CD4-positive, alpha-beta T cell treated with Interleukin-17A for 1 hour (primary cell): ENCODE data around the gene GFI1B.
"Not testable (repeated sequence)": the region's sequence is repeated elsewhere in the genome, so short reads cannot be mapped to it uniquely, and the experiment has no call there.

ENCODE experiments used
- DNase-seq: peaks from one replicate; pipeline ENCODE4 v3.0.0-alpha.2; 2020

GFI1B gene

GRCh38 chr9:132993511-132993939 is 15.0 kb downstream of the GFI1B start:
- DNase-seq: no peak

- DNase-seq: no peak
Observed at GRCh38 chr9:132994410-132995120, 16.1 kb downstream of the GFI1B start.

GRCh38 chr9:132995121-132995420 is 16.6 kb downstream of the GFI1B start:
- DNase-seq: no peak

DNA sequence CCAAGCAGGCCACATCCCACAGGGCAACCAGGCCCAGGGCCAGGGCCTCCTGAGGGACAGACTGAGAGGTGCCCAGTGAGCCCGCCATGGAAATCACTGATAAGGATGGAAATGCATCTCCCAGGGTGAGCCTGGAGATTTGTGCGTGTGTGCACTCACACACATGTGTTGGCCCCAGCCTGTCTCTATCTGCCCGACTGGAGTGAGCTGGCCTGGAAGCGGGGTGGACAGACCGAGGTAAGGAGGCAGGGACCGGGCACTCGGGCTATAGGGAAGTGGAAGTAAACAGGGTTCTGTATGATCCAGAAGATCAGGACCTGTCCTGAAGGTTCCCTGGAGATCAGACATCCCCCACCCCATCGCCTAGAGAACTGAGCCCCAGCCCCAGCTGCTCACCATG is 17.4 kb downstream of the GFI1B start:
- no peak for DNase-seq

DNA sequence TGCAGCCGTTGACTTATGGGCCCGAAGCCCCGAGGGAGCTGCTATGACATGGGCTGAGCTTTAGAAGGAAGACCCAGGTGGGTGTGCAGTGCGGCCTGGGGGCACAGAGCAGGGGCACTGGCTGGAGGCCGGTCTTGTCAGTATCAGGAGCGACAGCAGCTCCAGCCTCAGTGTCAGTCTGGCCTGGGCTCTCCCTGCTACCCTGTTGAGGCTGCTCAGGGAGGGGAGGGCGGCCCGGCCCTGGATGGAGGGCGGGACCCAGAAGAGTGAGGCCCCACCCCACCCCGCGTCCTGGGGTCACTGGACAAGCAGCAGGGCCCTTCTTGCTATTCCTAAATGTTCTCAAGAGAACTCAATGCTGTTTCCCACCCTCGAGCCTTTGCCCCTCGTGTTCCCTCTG is 18.0 kb downstream of the GFI1B start:
- no peak for DNase-seq

- no peak for DNase-seq
Observed at GRCh38 chr9:132997591-132997990, 19.1 kb downstream of the GFI1B start.

DNA sequence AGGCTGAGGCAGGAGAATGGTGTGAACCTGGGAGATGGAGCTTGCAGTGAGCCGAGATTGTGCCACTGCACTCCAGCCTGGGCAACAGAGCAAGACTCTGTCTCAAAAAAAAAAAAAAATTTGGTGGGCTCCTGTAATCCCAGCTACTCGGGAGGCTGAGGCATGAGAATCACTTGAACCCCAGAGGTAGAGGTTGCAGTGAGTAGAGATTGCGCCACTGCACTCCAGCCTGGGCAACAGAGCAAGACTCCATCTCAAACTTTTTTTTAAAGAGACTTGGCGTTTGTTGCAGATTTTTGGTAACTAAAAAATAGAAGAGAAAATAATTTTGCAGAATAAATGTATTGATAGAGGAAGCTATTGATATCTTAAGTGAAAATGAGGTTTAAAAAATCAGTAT is 19.7 kb downstream of the GFI1B start:
- not testable (repeated sequence) for DNase-seq

DNA sequence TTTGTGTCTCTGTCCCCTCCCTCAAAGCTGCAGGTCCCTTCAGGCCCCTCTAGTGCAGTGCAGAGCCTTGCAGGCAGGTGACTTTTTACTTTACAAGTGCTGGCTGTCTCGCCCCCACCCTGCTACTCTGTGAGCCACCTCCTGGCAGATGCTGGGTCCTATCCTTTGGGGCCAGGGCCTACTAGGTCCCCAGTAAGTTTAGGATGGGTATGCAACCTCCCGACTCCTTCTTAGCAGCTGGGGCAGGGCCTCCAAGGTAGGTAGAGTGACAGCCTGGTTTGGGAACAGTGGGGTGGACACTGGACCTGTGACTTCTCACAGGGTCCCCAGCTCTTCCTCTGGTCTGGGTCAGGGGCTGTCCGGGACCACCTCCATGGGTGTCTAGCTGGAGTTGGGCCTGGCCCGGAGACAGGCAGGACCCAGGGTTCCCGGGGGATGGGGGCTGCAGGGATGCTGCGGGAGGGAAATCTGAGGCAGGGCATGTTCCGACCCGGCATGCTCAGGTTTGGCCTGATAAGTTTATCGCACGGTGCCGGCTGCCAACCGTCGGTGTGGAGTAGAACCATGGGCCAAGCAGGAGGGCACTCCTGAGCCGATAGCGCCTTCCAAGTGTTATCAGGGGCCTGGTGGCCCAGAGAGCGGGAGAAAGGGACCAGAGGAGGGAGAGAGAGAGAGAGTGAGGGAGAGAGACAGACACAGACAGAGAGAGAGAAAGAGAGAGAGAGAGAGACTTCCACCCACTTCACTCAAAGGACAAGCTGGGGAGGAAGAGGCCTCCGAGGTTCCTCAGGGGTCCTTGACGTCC is 20.5 kb downstream of the GFI1B start:
- DNase-seq: no peak

DNA sequence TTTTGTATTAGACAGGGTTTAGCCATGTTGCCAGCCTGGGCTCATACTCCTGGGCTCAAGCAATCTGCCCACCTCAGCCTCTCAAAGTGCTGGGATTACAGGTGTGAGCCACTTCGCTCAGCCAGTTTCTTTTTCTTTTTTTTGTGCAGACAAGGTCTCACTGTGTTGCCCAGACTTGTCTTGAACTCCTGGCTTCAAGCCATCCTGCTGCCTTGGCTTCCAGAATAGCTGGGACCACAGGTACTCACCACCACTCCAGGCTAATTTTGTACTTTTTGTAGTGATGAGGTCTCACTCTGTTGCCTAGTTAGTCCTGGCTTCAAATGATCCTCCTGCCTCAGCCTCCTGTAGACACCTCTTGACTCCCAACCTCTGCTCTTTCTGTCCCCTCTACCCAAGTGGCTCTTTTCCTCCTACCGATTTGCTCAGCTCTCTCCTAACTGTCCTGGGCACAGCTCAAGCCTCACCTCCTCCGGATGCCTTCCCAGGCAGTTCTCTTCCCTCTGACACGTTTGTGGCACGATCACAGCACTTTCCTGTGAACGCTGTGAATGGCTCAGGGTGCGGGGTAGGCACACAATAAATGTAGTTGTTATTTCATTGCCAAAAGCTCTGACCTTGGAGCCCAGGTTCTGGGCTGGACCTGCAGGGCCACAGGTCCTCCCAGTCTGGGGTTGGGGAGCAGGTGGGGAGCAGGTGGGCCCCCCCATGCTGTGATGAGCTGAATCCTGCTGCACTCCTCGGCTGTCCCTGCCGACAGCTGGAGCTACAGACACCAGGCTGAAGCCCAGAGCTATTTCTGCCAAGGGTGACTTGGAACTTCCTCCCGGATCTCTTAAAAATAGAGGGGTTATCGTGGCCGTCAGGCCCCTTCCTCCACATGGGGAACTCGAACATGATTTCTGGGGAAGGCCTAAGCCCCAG is 23.9 kb downstream of the GFI1B start:
- DNase-seq: no peak

DNA sequence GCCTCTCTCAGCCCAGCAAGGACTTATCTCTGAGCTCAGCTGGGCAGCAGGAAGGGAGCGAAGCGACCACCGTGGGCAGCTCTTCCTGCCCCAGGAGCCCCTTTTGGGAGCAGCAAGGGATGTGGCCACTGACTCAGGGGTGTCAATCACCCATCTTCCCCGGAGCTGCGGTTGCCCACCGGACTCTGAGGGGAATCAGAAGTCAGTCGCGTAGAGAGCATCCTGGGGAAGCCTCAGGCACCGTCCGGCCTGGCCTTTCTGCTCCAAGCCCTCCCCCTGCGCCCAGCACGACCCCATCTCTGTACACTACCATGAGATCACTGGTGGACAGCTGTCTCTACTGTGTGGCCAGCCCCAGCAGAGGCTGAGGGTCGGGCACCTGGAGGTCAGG is 24.6 kb downstream of the GFI1B start:
- no peak for DNase-seq

GRCh38 chr9:133003671-133004090 is 25.2 kb downstream of the GFI1B start:
- no peak for DNase-seq

DNA sequence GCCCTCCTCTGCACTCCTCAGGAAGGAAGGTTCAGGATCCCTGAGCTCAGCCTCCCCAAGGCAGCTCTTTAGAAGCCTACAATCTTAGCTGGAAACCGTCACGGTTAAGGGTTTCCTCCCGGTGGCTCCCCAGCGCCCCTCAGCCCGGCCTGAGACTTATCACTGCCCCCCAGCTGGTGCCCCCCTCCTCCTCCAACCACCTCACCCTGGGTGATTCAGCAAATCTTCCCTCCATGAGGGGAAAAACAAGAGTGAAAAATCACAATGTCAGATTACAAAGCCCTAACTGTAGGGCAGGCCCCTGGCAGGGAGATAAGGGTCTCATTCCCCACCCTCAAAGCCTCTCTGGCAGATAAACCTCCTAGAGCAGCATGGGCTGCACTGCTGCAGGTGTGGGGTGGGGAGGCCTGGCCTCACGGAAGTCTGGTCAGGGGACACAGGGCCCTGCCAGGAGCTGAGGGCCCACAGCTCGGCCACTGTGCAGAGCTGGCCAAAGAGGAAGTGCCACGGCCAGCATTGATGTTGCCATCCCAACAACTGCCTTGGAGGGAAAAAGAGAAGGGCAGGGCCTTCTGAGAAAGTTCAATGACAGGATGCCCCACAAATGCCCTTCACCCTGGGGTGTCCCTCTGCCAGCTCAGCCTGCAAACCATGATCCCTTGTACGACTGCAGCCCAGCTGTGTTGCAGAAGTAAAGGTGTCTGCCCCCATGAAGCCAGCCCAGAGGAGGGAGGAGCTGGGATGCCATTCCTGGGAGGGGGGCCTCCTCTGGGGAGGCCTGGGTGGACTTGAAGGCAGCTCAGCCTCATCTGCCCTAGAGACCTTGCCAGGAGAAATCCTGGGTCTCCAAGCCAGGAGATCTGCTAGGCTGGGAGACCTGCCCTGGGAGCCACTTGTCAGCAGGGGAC is 25.9 kb downstream of the GFI1B start:
- DNase-seq: no peak

- no peak for DNase-seq
Observed at GRCh38 chr9:133004999-133005760, 26.7 kb downstream of the GFI1B start.

- DNase-seq: no peak
Observed at GRCh38 chr9:133005957-133006356, 27.5 kb downstream of the GFI1B start.

DNA sequence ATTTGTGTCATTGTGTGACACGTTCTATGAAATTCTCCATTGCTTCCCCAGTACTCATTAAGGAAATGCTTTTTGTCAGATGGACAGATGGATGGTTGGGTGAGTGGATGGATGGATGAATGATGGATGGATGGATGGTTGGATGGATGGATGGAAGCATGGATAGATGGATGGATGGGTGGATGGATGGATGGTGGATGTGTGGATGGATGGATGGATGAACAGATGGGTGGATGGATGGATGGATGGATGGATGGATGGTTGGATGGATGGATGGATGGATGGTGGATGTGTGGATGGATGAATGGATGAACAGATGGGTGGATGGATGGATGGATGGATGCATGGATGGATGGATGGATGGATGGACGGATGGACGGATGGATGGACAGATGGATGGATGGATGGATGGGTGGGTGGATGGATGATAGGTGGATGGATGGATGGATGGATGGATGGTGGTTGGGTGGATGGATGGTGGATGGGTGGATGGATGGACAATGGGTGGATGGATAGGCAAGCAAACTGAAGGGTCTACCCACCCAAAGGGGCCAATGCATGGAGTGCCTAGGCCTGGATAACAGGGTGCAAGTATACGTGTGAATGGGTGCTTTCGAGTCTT is 28.3 kb downstream of the GFI1B start:
- DNase-seq: no peak

GRCh38 chr9:133008406-133008805 is 29.9 kb downstream of the GFI1B start:
- no peak for DNase-seq

GRCh38 chr9:133008824-133009223 is 30.3 kb downstream of the GFI1B start:
- DNase-seq: no peak

DNA sequence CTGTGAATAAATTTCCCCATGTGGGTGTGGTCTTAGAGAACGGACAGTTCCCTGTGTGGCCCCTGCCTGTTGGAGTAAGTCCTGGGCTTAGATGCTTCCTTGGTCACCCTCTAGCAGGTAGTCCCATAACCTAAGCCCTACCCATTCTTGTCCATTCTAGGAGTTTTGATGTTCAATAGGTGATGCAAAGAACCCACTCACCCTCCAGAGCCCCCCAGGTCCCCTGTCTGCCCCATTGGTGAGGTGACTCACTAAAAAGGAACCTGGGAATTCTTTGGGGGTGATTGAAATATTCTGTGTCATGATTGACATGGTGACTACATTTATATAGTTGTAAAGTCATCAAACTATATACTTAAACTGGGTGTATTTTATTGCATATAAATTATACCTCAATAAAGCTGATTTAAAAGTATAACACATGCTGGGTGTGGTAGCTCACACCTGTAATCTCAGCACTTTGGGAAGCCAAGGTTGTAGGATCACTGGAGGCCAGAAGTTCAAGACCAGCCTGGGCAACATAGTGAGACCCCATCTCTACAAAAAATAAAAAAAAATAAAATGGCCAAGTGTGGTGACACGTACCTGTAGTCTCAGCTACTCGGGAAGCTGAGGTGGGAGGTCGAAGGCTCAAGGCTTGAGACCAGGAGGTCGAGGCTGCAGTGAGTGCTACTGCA is 31.6 kb downstream of the GFI1B start:
- DNase-seq: no peak

DNA sequence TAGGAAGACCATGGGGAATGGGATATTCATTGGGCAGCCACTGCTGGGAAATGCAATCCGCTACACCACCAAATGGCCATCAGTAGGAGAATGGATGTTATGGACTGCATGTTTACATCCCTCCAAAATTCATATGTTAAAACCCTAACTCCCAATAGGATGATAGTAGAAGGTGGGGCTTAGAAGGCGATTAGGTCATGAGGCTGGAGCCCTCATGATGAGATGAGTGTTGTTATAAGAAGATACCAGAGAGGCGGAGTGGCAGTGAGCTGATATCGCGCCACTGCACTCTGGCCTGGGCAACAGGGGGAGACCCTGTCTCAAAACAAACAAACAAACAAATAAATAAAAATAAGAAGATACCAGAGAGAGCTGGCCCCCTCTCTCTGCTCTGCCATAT is 36.2 kb downstream of the GFI1B start:
- no peak for DNase-seq

DNA sequence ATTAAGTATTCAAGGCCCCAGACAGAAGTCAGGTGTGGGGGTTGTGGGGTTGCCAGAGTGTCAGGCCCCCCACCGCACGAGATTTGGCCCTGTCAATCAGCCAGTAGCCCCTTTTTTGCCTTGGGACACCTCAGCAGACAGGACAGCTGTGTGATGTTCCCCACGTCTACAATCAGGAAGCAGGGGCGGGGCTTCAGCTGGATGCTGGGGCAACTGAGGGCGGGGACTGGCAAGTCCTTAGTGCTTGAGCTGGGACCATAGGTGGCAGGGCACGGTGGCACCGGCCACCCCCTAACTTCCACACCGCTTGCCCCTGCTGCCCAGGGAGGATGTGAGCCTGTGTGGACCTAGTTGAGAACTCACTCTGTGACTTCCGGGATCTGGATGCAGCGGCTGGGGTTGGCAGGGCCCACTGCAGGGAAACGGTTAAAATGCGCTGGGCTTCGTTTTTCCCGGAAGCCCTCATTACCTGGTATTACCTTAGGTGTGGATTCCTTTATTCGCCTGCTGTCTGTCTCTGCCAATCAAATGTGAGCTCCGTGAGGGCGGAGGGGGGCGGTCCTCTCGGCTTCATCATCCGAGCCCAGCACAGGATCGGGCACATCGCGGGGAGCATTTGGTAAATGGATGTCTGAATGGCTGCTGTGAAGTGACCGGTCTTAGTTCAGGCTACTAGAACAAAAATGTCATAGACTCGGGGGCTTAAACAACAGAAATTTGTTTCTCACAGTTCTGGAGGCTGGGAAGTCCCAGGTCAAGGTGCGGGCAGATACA is 44.8 kb downstream of the GFI1B start:
- peak; percentile 44 for DNase-seq
